Cardiac septum (tissue), 1 donor: ENCODE data around the gene LIPM. TPM values are rescaled to one million over a fixed set of nuclear protein-coding genes. Genes with fewer than 3 reads are reported as not detected.

Experiments used
- DNase-seq: peaks from one replicate; pipeline ENCODE4 v3.0.0-alpha.2; 2020; ENCODE audit warnings: low spot score
- intact Hi-C: fragments of 100-400 bp; cut with DNase I; formaldehyde crosslinking; loops from one replicate; pipeline ENCODE4 v1.14.0; 2022
- long read RNA-seq: library from polyadenylated mRNA; unstranded; transcript quantifications from one replicate; pipeline ENCODE4 v2.0.0, GENCODE V29; 2021
- total RNA-seq: library from RNA; stranded (reverse); fragmentation: NEBNext Ultra II Directional; extraction: Animal tissue kit (Norgen Biotek cat#: 25700); gene quantifications from one replicate; pipeline ENCODE4 v1.2.1, GENCODE V29; 2021
- donor health status: DM: no; HTN: no; CAD: no.

Gene LIPM
- not detected for total RNA-seq
- long read RNA-seq, result 0 reads

DNA sequence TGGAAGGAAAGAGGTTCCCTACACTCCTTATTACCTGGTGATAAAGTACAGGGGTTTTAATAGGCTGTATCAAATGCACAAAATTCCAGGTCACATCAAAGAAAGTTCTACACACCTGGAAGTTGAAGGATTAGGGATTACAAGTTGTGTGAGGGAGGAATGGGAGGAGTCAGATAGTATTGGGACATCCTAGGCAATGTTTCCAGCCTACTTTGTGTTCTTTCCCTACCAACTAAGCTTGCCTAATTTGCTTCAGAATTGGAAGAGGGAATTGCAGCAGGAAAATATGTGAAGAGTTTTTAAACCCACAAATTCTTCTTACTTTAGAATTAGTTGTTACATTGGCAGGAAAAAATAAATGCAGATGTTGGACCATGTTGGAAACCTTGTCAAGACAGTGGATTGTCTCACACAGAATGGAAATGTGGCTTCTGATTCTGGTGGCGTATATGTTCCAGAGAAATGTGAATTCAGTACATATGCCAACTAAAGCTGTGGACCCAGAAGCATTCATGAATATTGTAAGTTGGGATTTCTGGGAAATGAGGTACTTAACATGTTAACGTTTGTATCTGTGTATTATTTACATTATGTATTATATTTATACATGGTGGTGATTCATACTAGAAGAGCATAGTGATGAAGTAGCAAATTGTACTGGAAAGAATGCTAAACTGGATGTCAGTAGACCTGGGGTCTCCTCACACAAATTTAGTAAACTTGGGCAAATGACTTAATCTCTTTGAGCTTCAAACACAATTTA, at the start of gene LIPM:
TSS of gene LIPM (plus strand) at position 208 of the 763 bp plus-strand sequence. CDS start at position 375, 167 bp downstream.
- intact Hi-C loops, result no loop called here
- no peak for DNase-seq

- intact Hi-C loops, result no loop called here
- no peak for DNase-seq
These were observed 48.2 kb upstream of the LIPM start for GRCh38 chr10:88754287-88754686.

DNA sequence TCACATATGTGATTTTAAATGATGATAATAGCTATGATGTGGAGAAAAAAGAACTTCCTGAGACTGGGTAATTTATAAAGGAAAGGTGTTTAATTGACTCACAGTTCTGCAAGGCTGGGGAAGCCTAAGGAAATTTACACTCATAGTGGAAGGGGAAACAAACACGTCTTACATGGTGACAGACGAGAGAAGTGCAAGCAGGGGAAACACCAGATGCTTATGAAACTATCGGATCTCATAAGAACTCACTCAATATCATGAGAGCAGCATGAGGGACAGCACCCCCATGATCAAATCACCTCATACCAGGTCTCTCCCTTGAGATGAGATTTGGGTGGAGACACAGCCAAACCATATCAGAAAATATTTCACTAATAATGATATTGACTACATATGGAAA, 46.8 kb upstream of the LIPM start:
- DNase-seq, result no peak
- intact Hi-C loops, result no loop called here

DNA sequence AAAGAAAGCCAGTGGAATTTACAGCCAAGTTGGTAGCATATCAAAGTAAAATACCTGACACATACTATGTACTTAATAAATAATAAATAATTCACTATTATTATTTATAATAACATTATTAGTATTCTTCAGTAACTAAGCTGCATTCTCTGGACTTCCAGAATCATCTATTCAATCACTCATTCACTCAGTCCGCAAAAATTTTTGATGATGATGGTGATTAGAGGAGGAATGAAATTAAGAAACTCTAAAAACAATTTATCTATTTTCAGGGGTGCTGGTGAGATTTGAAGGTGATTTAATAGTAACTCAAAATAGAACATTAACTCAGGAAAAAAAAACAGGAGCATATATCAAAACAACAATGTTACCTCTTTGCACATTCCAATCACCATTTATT, 45.9 kb upstream of the LIPM start:
- intact Hi-C loops, result no loop called here

DNA sequence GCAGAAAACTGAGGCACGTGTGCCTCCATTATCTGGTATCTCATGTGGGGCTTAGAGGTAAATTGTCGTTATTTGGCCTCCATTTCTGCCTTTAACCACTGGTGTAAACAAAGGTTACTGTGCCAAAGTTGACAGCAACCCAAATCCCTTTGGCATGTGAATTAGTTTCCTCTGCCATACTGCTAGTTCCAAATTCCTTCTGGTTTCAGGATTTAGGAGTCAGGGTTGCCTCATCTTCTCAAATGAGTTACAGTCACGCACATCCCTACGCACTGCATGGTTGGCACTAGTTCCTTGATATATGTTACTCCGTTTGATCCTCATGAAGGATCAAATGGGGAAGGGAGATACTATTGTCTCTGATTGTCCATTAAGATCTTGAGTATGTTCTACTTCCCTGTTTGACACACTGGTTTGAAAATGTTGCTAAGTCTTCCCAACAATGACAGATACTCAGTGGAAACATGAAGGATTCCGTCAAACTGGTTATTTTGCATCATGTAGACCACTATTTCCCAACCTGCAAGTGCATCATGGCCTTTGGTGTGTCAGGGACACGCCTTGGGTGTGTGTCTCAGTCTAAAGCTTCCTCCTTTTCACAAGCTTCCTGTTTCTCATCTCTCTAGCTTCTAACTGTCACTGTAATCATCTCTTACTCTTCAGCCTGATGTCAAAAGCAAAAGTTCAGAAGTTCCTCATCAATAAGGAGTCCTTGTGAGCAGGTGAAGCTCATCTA, 43.0 kb upstream of the LIPM start, which contains the start of gene LIPN:
TSS of gene LIPN (plus strand) at position 655 of the 736 bp plus-strand sequence. CDS start 1,386 bp downstream, outside the sequence.
- DNase-seq, result no peak
- intact Hi-C loops, result no loop called here

More for the DNA sequence above, 45.9 kb upstream of the LIPM start:
- no peak for DNase-seq

DNA sequence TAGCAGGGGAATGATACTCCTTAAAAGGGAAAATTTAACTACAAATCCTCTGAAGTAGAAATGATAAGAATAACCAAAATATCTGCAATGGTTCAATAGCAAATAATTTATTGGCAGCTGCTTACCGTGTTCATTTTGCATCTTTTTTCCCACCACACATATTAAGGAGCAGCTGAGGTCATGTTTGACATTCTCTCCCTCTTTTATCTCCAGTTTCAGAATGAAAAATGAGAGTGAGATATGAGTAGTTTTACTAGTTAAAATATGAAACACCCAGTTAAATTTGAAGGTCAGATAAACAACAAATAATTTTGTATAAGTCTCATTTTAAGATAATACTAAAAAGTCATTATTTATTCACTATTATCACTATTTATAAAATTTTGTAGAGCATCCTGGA, 39.6 kb upstream of the LIPM start:
- intact Hi-C loops, result no loop called here
- no peak for DNase-seq

DNA sequence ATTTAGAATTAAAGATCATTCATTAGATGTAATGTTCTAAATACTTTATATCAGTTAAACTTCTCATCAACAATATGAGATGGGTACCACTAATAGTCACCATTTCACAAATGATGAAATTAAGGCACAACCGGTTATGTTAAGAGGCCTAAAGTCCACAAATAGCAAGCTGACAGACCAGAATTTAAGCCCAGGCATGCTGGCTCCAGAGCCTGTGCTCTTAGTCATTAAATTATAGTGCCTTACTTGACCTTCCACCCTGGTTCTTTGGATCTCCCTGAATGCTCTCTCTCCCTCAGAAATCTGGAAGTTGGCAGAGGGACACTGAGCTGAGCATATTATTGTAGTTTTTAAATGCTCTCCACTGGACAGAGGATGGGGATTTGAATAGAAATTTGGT, 39.1 kb upstream of the LIPM start:
- no peak for DNase-seq
- intact Hi-C loops, result no loop called here

GRCh38 chr10:88764110-88764509, 38.4 kb upstream of the LIPM start:
- intact Hi-C loops, result no loop called here
- no peak for DNase-seq

- no peak for DNase-seq
- intact Hi-C loops, result no loop called here
These were observed 36.7 kb upstream of the LIPM start for GRCh38 chr10:88765816-88766215.

DNA sequence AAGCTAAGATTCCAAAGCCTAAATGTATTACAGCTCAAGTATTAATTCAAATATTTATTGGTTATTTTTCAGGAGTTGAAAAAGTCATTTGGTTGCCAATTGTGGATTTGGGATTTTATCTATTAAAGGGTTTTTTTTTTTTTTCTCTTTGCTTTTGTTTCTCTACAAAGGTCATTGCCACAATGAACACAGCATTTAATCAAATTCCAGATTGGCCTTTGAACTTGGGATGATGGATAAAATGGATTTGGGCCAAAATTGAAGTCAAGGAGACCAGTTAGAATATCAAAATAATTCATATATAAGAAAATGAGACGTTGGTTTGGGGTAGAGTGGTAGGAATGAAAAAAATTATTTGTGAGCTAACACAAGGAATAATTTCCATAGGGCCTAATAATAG, 33.1 kb upstream of the LIPM start:
- DNase-seq, result no peak
- intact Hi-C loops, result no loop called here

GRCh38 chr10:88781206-88781605, 21.3 kb upstream of the LIPM start:
- intact Hi-C loops, result no loop called here
- DNase-seq, result no peak

DNA sequence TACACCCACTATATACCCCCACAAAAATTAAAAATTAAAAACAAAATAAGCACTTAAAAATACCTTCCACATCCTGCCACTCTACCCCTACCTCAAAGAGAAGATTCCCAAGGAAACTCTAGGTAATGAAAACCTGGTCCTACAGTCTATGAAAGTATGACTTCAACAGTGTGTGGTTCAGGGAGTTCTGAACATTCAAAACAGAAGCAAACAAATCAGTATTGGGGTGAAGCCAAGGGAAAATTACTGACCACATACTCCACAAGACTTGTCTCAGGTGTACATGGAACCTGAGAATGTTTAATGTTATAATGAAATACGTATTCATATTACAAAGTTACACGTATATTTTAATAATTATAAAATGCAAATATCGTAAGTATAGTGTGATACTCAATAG, 20.3 kb upstream of the LIPM start:
- no peak for DNase-seq
- intact Hi-C loops, result no loop called here

DNA sequence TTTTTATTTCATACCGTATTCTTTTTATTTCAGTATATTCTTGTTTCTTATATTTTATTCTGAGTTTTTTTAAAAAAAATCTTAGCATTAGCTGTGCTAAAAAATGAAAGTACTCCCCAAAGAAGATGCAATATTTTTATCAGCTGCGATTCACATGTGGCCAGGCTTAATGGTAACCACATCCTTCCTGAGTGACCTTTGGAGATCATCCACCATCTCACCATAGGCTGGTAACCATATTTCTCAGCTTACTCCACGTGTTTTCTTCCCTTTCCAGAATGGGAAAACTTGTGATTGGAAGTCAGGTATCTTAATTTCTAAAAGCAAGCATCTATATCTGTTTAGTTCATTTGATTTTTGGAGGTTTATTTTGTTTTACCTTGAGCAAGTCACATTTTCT, 18.8 kb upstream of the LIPM start:
- intact Hi-C loops, result no loop called here
- no peak for DNase-seq

- intact Hi-C loops, result no loop called here
- no peak for DNase-seq
These were observed 16.3 kb upstream of the LIPM start for GRCh38 chr10:88786032-88786770.

DNA sequence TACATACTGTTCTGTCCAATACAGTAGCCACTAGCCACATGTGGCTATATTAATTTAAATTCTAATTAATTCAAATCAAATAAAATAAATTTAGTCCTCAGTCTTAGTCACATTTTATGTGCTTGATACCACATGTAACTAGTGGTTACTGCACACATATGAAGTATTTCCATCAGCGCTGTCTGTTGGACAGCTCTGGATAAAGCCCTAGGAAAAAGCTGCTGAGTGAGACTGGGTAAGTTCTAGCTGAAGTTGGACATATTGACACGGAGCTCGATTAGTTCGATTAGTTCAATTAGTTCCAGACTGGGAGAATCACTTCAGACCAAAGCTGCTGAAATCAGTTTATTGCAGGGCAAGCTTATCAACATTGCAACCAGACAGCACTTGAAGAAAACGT, 15.1 kb upstream of the LIPM start:
- DNase-seq, result no peak
- intact Hi-C loops, result no loop called here

DNA sequence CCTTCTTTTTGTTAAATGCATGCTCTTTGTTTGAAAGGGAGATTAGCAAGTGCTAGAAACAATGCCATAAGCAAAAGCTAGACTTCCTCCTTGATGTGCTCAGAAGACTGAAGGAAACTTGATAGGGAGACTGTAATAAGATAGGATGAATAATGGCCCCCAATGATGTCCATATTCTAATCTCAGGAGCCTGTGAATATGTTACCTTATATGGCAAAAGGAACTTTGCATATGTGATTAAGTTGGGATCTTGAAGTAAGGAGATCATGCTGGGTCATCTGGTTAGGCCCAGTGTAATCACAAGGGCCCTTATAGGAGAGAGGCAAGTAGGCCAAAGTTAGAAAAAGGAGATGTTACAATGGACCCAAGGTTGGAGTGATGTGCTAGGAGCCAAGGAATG, 13.6 kb upstream of the LIPM start:
- intact Hi-C loops, result no loop called here
- no peak for DNase-seq

- intact Hi-C loops, result no loop called here
- no peak for DNase-seq
These were observed 10.6 kb upstream of the LIPM start for GRCh38 chr10:88791924-88792323.

- intact Hi-C loops, result no loop called here
These were observed 9.9 kb upstream of the LIPM start for GRCh38 chr10:88792661-88793060.

DNA sequence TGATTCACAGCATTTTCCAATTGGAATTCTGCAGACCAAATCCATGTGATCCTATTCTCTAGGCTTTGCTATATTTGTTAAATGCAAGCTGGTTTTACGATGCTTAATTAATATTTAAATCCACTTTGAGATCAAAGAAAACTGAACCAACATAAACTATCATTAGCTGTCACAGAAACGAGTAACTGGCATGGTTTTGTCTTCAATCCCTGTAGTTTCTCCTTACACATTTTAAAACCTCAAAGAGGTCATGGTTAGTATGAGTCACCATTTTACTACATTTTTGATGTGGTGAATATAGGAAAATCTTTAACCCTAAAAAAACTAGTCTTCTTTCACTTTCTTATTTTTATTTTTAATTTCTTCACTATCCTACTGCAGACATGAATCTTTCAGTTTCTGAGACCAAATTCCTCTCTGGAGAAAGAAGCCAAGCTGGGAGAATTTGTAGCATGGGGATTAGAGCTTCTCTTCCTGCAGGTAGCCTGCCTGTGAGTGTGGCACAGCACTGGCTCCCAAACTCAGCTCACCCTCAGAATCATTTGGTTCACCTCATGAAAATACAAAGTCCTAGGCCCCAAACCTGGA, 8.7 kb upstream of the LIPM start:
- intact Hi-C loops, result no loop called here

More at GRCh38 chr10:88792661-88793060, 9.9 kb upstream of the LIPM start:
- peak; percentile 78 for DNase-seq

DNA sequence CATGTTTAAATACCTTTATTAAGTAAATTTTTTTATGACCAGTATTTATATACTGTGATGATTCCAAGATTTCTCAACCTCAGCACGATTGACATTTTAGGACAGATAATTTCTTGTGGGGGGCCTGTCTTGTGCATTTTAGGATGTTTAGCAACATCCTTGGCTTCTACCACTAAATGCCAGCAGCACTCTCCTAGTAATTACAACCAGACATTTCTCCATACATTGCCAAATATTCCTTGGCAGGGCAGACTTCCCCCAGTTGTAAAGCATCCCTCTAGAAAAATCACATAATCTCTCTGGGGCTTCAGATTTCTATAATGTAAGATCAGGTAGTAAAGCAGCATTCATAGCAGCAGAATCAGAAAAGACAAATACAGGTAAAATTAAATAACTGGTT, 7.8 kb upstream of the LIPM start:
- no peak for DNase-seq
- intact Hi-C loops, result no loop called here

More for the DNA sequence above, 8.7 kb upstream of the LIPM start:
- no peak for DNase-seq
